Measurements from ENCODE around the gene HDAC4. TPM values are rescaled to one million over a fixed set of nuclear protein-coding genes. Genes with fewer than 3 reads are reported as not detected.

Gene HDAC4
- total and polyA plus RNA-seq, 2 experiments from 2014 or later: 8.1 to 41.8 TPM

DNA sequence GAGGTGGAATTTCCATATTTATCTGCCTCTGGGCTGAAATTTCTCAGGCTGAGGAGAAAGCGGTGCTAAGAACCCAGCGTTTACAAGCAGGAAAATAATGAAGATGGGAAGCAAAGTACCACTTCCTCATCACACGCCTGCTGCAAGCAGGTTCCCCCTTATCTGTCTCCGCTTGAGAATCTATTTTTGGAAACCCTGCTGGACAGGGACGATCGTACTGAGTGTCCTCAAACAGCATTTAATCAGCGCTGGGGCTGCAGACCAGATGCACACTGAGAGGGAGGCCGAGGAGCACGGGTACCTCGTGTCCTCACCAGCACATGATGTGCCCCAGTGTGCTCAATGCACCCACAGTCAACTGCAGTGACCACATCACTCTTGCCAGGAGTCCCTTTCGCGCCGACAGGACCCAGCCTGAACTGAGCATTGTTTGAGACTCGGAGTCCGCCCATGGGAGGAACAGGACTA is 160.4 kb downstream of the HDAC4 start:
- H3K4me1 ChIP-seq (ENCODE audit: insufficient read depth): no peaks in the 10 kb centered on the region; the same call in 1 of the 2 replicates
- H3K27me3 ChIP-seq (ENCODE audit: insufficient read depth): no peaks in the 10 kb centered on the region
- Mint-ChIP-seq H3K4me1 (peaks cover 38% of the 10 kb centered on the region), H3K27me3 (ENCODE audit: insufficient read depth, low read depth, poor library complexity) (peaks cover 19% of the 10 kb centered on the region), H3K27ac (no peak overlapping the region; the same call in 1 of the 2 replicates), H3K36me3 (ENCODE audit: low read depth) (no peaks in the 10 kb centered on the region), H3K4me3 (no peak overlapping the region), H3K9me3 (no peaks in the 10 kb centered on the region)
- H3K79me2 ChIP-seq (replicated peaks; ENCODE audit: insufficient read depth): peaks cover 82% of the 10 kb centered on the region
- no peak for DNase-seq (ENCODE audit: low spot score)
- H3K36me3 ChIP-seq (ENCODE audit: insufficient read depth): no peaks in the 10 kb centered on the region
- H3K4me3 ChIP-seq: no peak overlapping the region
- no peak overlapping the region for H3K4me2 ChIP-seq
- 0 out of 2 replicates have a peak overlapping the region, but pooled peaks have one; percentile 32 for H3K27ac ChIP-seq (ENCODE audit: low read depth)
- no peaks in the 10 kb centered on the region for H3K9me2 ChIP-seq (ENCODE audit: insufficient read depth)
- TF ChIP-seq, protein P1, sequence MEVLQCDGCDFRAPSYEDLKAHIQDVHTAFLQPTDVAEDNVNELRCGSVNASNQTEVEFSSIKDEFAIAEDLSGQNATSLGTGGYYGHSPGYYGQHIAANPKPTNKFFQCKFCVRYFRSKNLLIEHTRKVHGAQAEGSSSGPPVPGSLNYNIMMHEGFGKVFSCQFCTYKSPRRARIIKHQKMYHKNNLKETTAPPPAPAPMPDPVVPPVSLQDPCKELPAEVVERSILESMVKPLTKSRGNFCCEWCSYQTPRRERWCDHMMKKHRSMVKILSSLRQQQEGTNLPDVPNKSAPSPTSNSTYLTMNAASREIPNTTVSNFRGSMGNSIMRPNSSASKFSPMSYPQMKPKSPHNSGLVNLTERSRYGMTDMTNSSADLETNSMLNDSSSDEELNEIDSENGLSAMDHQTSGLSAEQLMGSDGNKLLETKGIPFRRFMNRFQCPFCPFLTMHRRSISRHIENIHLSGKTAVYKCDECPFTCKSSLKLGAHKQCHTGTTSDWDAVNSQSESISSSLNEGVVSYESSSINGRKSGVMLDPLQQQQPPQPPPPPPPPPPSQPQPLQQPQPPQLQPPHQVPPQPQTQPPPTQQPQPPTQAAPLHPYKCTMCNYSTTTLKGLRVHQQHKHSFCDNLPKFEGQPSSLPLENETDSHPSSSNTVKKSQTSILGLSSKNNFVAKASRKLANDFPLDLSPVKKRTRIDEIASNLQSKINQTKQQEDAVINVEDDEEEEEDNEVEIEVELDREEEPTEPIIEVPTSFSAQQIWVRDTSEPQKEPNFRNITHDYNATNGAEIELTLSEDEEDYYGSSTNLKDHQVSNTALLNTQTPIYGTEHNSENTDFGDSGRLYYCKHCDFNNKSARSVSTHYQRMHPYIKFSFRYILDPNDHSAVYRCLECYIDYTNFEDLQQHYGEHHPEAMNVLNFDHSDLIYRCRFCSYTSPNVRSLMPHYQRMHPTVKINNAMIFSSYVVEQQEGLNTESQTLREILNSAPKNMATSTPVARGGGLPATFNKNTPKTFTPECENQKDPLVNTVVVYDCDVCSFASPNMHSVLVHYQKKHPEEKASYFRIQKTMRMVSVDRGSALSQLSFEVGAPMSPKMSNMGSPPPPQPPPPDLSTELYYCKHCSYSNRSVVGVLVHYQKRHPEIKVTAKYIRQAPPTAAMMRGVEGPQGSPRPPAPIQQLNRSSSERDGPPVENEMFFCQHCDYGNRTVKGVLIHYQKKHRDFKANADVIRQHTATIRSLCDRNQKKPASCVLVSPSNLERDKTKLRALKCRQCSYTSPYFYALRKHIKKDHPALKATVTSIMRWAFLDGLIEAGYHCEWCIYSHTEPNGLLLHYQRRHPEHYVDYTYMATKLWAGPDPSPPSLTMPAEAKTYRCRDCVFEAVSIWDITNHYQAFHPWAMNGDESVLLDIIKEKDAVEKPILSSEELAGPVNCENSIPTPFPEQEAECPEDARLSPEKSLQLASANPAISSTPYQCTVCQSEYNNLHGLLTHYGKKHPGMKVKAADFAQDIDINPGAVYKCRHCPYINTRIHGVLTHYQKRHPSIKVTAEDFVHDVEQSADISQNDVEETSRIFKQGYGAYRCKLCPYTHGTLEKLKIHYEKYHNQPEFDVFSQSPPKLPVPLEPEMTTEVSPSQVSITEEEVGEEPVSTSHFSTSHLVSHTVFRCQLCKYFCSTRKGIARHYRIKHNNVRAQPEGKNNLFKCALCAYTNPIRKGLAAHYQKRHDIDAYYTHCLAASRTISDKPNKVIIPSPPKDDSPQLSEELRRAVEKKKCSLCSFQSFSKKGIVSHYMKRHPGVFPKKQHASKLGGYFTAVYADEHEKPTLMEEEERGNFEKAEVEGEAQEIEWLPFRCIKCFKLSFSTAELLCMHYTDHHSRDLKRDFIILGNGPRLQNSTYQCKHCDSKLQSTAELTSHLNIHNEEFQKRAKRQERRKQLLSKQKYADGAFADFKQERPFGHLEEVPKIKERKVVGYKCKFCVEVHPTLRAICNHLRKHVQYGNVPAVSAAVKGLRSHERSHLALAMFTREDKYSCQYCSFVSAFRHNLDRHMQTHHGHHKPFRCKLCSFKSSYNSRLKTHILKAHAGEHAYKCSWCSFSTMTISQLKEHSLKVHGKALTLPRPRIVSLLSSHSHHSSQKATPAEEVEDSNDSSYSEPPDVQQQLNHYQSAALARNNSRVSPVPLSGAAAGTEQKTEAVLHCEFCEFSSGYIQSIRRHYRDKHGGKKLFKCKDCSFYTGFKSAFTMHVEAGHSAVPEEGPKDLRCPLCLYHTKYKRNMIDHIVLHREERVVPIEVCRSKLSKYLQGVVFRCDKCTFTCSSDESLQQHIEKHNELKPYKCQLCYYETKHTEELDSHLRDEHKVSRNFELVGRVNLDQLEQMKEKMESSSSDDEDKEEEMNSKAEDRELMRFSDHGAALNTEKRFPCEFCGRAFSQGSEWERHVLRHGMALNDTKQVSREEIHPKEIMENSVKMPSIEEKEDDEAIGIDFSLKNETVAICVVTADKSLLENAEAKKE (CRISPR knock-in tag; IDR thresholded peaks at IDR 0.05): no peak
- TF ChIP-seq ETS1 (IDR thresholded peaks at IDR 0.05) (no peak), CREB1 (CRISPR knock-in tag; IDR thresholded peaks at IDR 0.05; ENCODE audit: low read depth) (no peak), EZH2 (IDR thresholded peaks at IDR 0.05; ENCODE audit: low read depth, unreplicated experiment) (no peak), JUNB (IDR thresholded peaks at IDR 0.05; ENCODE audit: unreplicated experiment) (no peak), ZNF331 (CRISPR knock-in tag; IDR thresholded peaks at IDR 0.05; ENCODE audit: low read depth) (no peak), ZNF114 (CRISPR knock-in tag; IDR thresholded peaks at IDR 0.05) (no peak), STAT1 (IDR thresholded peaks at IDR 0.05; ENCODE audit: unreplicated experiment) (no peak)
- TF ChIP-seq, protein P2, sequence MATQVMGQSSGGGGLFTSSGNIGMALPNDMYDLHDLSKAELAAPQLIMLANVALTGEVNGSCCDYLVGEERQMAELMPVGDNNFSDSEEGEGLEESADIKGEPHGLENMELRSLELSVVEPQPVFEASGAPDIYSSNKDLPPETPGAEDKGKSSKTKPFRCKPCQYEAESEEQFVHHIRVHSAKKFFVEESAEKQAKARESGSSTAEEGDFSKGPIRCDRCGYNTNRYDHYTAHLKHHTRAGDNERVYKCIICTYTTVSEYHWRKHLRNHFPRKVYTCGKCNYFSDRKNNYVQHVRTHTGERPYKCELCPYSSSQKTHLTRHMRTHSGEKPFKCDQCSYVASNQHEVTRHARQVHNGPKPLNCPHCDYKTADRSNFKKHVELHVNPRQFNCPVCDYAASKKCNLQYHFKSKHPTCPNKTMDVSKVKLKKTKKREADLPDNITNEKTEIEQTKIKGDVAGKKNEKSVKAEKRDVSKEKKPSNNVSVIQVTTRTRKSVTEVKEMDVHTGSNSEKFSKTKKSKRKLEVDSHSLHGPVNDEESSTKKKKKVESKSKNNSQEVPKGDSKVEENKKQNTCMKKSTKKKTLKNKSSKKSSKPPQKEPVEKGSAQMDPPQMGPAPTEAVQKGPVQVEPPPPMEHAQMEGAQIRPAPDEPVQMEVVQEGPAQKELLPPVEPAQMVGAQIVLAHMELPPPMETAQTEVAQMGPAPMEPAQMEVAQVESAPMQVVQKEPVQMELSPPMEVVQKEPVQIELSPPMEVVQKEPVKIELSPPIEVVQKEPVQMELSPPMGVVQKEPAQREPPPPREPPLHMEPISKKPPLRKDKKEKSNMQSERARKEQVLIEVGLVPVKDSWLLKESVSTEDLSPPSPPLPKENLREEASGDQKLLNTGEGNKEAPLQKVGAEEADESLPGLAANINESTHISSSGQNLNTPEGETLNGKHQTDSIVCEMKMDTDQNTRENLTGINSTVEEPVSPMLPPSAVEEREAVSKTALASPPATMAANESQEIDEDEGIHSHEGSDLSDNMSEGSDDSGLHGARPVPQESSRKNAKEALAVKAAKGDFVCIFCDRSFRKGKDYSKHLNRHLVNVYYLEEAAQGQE (IDR thresholded peaks at IDR 0.05; ENCODE audit: unreplicated experiment): no peak
- TF ChIP-seq, protein P3, sequence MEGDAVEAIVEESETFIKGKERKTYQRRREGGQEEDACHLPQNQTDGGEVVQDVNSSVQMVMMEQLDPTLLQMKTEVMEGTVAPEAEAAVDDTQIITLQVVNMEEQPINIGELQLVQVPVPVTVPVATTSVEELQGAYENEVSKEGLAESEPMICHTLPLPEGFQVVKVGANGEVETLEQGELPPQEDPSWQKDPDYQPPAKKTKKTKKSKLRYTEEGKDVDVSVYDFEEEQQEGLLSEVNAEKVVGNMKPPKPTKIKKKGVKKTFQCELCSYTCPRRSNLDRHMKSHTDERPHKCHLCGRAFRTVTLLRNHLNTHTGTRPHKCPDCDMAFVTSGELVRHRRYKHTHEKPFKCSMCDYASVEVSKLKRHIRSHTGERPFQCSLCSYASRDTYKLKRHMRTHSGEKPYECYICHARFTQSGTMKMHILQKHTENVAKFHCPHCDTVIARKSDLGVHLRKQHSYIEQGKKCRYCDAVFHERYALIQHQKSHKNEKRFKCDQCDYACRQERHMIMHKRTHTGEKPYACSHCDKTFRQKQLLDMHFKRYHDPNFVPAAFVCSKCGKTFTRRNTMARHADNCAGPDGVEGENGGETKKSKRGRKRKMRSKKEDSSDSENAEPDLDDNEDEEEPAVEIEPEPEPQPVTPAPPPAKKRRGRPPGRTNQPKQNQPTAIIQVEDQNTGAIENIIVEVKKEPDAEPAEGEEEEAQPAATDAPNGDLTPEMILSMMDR (conservative IDR thresholded peaks at IDR 0.05; ENCODE audit: low read depth in 2 of 2): no peak
- H4K20me1 ChIP-seq (replicated peaks; ENCODE audit: insufficient read depth): peaks cover 18% of the 10 kb centered on the region
- ATAC-seq: no peak
- no peaks in the 10 kb centered on the region for H3F3A ChIP-seq (replicated peaks; ENCODE audit: low read depth)
- no peak overlapping the region for H2AFZ ChIP-seq

Measured in GM23338 (cell line).